Measurements from ENCODE around the gene CCL19.

Gene CCL19

GRCh38 chr9:34665067-34665380 lies 26.1 kb downstream of the CCL19 start:
- peaks cover 10% of the 10 kb centered on the region for H3K4me1 ChIP-seq (ENCODE audit: insufficient read depth, poor library complexity, severe bottlenecking)
- no peaks in the 10 kb centered on the region for H3K9me3 ChIP-seq (ENCODE audit: severe bottlenecking)
- TF ChIP-seq, protein P1, sequence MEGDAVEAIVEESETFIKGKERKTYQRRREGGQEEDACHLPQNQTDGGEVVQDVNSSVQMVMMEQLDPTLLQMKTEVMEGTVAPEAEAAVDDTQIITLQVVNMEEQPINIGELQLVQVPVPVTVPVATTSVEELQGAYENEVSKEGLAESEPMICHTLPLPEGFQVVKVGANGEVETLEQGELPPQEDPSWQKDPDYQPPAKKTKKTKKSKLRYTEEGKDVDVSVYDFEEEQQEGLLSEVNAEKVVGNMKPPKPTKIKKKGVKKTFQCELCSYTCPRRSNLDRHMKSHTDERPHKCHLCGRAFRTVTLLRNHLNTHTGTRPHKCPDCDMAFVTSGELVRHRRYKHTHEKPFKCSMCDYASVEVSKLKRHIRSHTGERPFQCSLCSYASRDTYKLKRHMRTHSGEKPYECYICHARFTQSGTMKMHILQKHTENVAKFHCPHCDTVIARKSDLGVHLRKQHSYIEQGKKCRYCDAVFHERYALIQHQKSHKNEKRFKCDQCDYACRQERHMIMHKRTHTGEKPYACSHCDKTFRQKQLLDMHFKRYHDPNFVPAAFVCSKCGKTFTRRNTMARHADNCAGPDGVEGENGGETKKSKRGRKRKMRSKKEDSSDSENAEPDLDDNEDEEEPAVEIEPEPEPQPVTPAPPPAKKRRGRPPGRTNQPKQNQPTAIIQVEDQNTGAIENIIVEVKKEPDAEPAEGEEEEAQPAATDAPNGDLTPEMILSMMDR (IDR thresholded peaks at IDR 0.05; ENCODE audit: poor library complexity, severe bottlenecking) = no peak
- no peaks in the 10 kb centered on the region for H3K36me3 ChIP-seq (ENCODE audit: low read depth)
- DNase-seq (ENCODE audit: low spot score) (peak; percentile 67), ATAC-seq (ENCODE audit: low read depth) (no peak; the same call in 2 of the 3 replicates)
- H3K27ac ChIP-seq (ENCODE audit: poor library complexity, severe bottlenecking) = peak overlapping the region; percentile 78
- peak overlapping the region; percentile 73 for H3K4me3 ChIP-seq (ENCODE audit: severe bottlenecking)
- H3K27me3 ChIP-seq (ENCODE audit: insufficient read depth, poor library complexity, severe bottlenecking) = no peaks in the 10 kb centered on the region

GRCh38 chr9:34664281-34665066 lies 26.6 kb downstream of the CCL19 start:
- no peaks in the 10 kb centered on the region for H3K36me3 ChIP-seq (ENCODE audit: low read depth)
- peak overlapping the region; percentile 73 for H3K4me3 ChIP-seq (ENCODE audit: severe bottlenecking)
- H3K27ac ChIP-seq (ENCODE audit: poor library complexity, severe bottlenecking) = peak overlapping the region; percentile 78
- TF ChIP-seq, protein P1 (IDR thresholded peaks at IDR 0.05; ENCODE audit: poor library complexity, severe bottlenecking) = peak; percentile 45
- DNase-seq (ENCODE audit: low spot score) (no peak), ATAC-seq (ENCODE audit: low read depth) (no peak; the same call in 2 of the 3 replicates)
- no peaks in the 10 kb centered on the region for H3K27me3 ChIP-seq (ENCODE audit: insufficient read depth, poor library complexity, severe bottlenecking)
- peaks cover 10% of the 10 kb centered on the region for H3K4me1 ChIP-seq (ENCODE audit: insufficient read depth, poor library complexity, severe bottlenecking)
- H3K9me3 ChIP-seq (ENCODE audit: severe bottlenecking) = no peaks in the 10 kb centered on the region

GRCh38 chr9:34663303-34663605 lies 27.8 kb downstream of the CCL19 start:
- H3K27ac ChIP-seq (ENCODE audit: poor library complexity, severe bottlenecking) = peak overlapping the region; percentile 22

DNA sequence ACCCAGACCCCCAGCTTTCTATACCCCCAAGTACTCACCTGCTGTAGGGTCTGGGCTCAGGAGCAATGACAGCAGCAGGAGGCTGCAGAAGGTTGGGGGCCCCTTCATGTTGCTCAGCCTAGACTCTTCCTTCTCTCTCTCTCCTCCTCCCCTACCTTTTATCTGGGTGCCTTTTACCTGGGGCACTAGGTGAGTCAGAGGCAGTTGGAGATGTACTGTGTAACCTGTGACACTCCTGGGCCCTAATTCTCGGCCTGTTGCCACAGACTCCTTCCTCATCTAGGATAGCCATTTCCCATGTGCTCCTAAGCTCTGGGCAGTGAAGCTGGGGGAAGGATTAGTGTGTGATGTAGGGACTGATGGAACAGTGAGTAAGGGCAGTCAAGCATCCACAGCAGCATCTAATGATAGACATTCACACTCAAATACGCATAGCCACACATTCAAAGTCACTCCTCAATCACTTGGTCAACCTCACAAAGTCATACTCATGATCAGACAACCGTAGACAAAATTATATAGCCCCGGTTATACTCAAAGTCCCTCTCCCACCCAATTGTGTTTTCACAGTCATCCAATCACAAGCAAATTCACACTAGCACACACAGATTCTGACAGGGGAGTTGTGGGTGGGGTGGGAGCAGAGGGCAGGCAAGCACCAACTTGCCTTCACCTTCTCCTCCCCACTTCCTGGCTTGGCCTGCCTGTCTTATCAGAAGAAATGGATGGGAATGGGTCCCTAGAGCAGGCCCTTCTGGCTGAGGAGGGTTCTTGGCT lies 28.4 kb downstream of the CCL19 start, which contains the start of gene CCL27:
Gene CCL27 (minus strand): TSS at position 132 of the 777 bp plus-strand sequence. CDS start 24 bp downstream, at position 108.
- H3K36me3 ChIP-seq (ENCODE audit: low read depth) = no peaks in the 10 kb centered on the region
- ATAC-seq (ENCODE audit: low read depth) = no peak
- TF ChIP-seq, protein P1 (IDR thresholded peaks at IDR 0.05; ENCODE audit: poor library complexity, severe bottlenecking) = no peak

More at GRCh38 chr9:34663303-34663605, 27.8 kb downstream of the CCL19 start:
- DNase-seq (ENCODE audit: low spot score) (no peak), ATAC-seq (ENCODE audit: low read depth) (no peak)
- Histone ChIP-seq H3K9me3 (ENCODE audit: severe bottlenecking) (no peaks in the 10 kb centered on the region), H3K4me3 (ENCODE audit: severe bottlenecking) (no peak overlapping the region), H3K36me3 (ENCODE audit: low read depth) (no peaks in the 10 kb centered on the region), H3K4me1 (ENCODE audit: insufficient read depth, poor library complexity, severe bottlenecking) (peaks cover 10% of the 10 kb centered on the region), H3K27me3 (ENCODE audit: insufficient read depth, poor library complexity, severe bottlenecking) (no peaks in the 10 kb centered on the region)
- TF ChIP-seq, protein P1 (IDR thresholded peaks at IDR 0.05; ENCODE audit: poor library complexity, severe bottlenecking) = no peak

More for the DNA sequence above, 28.4 kb downstream of the CCL19 start, which contains the start of gene CCL27:
- Histone ChIP-seq H3K27me3 (ENCODE audit: insufficient read depth, poor library complexity, severe bottlenecking) (no peaks in the 10 kb centered on the region), H3K9me3 (ENCODE audit: severe bottlenecking) (no peaks in the 10 kb centered on the region), H3K27ac (ENCODE audit: poor library complexity, severe bottlenecking) (peak within 1 kb of the TSS; percentile 22), H3K4me1 (ENCODE audit: insufficient read depth, poor library complexity, severe bottlenecking) (peaks cover 10% of the 10 kb centered on the region), H3K4me3 (ENCODE audit: severe bottlenecking) (no peak within 1 kb of the TSS)
- DNase-seq (ENCODE audit: low spot score) = no peak

All from RWPE2 (cell line).